Uterus (tissue), 2 donors: ENCODE measurements around the gene ART1.

Experiments
- POLR2A ChIP-seq, 2 donors: fragments of 450-650 bp; IDR thresholded peaks; one replicate each; pipeline ENCODE4 v1.6.1; 2016; ENCODE audit warnings: antibody characterized with exemption in 2 of 2, mild to moderate bottlenecking in 1 of 2, moderate library complexity in 1 of 2
- TF ChIP-seq, protein P1 (sequence below), 4 experiments: fragments of 200-600 bp in 2 of 4; fragments of 450-650 bp in 2 of 4; sonication (generic) in 2 of 4; IDR thresholded peaks; one replicate each; pipeline ENCODE4 v1.5.1; 2016 to 2019; ENCODE audit warnings: antibody characterized with exemption in 4 of 4, mild to moderate bottlenecking in 2 of 4, moderate library complexity in 1 of 4

DNA sequence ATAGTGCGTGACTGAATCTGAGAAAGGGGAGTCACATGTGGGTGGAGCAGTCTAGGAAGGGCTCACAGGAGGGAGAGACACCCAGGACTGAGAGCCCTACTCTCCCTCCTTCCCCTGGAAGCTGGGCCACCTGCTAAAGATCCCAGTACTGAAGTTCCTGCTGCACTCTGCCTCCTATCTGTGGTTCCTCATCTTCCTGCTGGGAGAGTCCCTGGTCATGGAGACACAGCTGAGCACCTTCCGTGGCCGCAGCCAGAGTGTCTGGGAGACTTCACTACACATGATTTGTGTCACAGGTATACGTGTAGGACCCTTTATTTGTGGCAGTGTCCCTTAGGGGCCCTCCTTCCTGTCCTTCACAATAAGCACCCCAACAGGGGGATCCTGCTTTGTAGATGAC lies 22.4 kb upstream of the ART1 start:
- TF ChIP-seq, protein P1, sequence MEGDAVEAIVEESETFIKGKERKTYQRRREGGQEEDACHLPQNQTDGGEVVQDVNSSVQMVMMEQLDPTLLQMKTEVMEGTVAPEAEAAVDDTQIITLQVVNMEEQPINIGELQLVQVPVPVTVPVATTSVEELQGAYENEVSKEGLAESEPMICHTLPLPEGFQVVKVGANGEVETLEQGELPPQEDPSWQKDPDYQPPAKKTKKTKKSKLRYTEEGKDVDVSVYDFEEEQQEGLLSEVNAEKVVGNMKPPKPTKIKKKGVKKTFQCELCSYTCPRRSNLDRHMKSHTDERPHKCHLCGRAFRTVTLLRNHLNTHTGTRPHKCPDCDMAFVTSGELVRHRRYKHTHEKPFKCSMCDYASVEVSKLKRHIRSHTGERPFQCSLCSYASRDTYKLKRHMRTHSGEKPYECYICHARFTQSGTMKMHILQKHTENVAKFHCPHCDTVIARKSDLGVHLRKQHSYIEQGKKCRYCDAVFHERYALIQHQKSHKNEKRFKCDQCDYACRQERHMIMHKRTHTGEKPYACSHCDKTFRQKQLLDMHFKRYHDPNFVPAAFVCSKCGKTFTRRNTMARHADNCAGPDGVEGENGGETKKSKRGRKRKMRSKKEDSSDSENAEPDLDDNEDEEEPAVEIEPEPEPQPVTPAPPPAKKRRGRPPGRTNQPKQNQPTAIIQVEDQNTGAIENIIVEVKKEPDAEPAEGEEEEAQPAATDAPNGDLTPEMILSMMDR (IDR thresholded peaks at IDR 0.05): no peak
- TF ChIP-seq POLR2A (IDR thresholded peaks at IDR 0.05): no peak
